ENCODE measurements around the gene CDH10. TPM values are rescaled to one million over a fixed set of nuclear protein-coding genes. Genes with fewer than 3 reads are reported as not detected.

Gene CDH10
- polyA plus RNA-seq, 1 of the 3 experiments (the other 2 are of a cell fraction), result 0.10 TPM

- no peaks in the 10 kb centered on the region for H3K9me3 ChIP-seq
- no peaks in the 10 kb centered on the region for H3K79me2 ChIP-seq (ENCODE audit: insufficient read depth)
- DNase-seq, result no peak
- H3K27me3 ChIP-seq (ENCODE audit: insufficient read depth), result no peaks in the 10 kb centered on the region
- TF ChIP-seq TEAD4 (IDR thresholded peaks at IDR 0.05; ENCODE audit: borderline replicate concordance, insufficient read depth) (no peak), USF2 (IDR thresholded peaks at IDR 0.05; ENCODE audit: borderline replicate concordance, low read depth, low read length) (no peak), MEF2A (IDR thresholded peaks at IDR 0.05; ENCODE audit: borderline replicate concordance, low read depth) (no peak), RAD21 (IDR thresholded peaks at IDR 0.05; ENCODE audit: low read length) (no peak), GATA2 (CRISPR knock-in tag; IDR thresholded peaks at IDR 0.05) (no peak), JUND (IDR thresholded peaks at IDR 0.05) (no peak), RCOR1 (IDR thresholded peaks at IDR 0.05; ENCODE audit: low read length) (no peak), FOSL2 (IDR thresholded peaks at IDR 0.05; ENCODE audit: borderline replicate concordance, low read depth) (no peak), TAF1 (IDR thresholded peaks at IDR 0.05; ENCODE audit: borderline replicate concordance, low read depth, low read length) (no peak), USF1 (IDR thresholded peaks at IDR 0.05; ENCODE audit: borderline replicate concordance, low read depth) (no peak), MXI1 (IDR thresholded peaks at IDR 0.05; ENCODE audit: low read depth, low read length) (no peak), REST (IDR thresholded peaks at IDR 0.05; ENCODE audit: low read depth, low read length) (no peak), CTCF (IDR thresholded peaks at IDR 0.05) (no peak), TCF12 (IDR thresholded peaks at IDR 0.05) (no peak), SIN3A (IDR thresholded peaks at IDR 0.05; ENCODE audit: borderline replicate concordance, low read depth, low read length) (no peak)
- H4K20me1 ChIP-seq (ENCODE audit: insufficient read depth), result no peaks in the 10 kb centered on the region
- no peaks in the 10 kb centered on the region for H3K36me3 ChIP-seq (replicated peaks in 1 of 2; ENCODE audit: control insufficient read depth in 1 of 2, insufficient read depth in 2 of 2, low read length in 1 of 2)
- H3K9ac ChIP-seq, result no peak overlapping the region
- H3K4me2 ChIP-seq, result no peak overlapping the region
- H3K4me3 ChIP-seq (ENCODE audit: low read depth in 2 of 2, low read length in 1 of 2), result no peak overlapping the region
- no peak overlapping the region for H2AFZ ChIP-seq (ENCODE audit: low read depth)
- H3K4me1 ChIP-seq (ENCODE audit: control insufficient read depth in 1 of 2, insufficient read depth in 2 of 2, low read depth in 1 of 2, low read length in 1 of 2), result peaks cover 0 to 5% of the 10 kb centered on the region in 2 experiments; a peak in 1 of 4 replicates
- WGBS (ENCODE audit: low lambda C conversion rate), result 8% methylated on average over 3 of the region's 3 CpGs
- H3F3A ChIP-seq (replicated peaks; ENCODE audit: insufficient read depth), result no peaks in the 10 kb centered on the region
- ChIA-PET CTCF (no interaction called here), POLR2A (no interaction called here)
- H3K9me2 ChIP-seq, result no peaks in the 10 kb centered on the region
- no peak overlapping the region for H3K27ac ChIP-seq (ENCODE audit: low read depth in 2 of 2, low read length in 1 of 2)
Observed at GRCh38 chr5:24606971-24607370, 37.8 kb downstream of the CDH10 start.
